Measurements from ENCODE around the gene ASB18.

ASB18 gene

GRCh38 chr2:236172255-236173035 lies 91.8 kb downstream of the ASB18 start:
- no peak for DNase-seq

GRCh38 chr2:236171680-236172254 lies 92.4 kb downstream of the ASB18 start:
- DNase-seq, result no peak

- no peak for DNase-seq
Measured at GRCh38 chr2:236171181-236171679, 93.0 kb downstream of the ASB18 start.

GRCh38 chr2:236170590-236171165 lies 93.5 kb downstream of the ASB18 start:
- no peak for DNase-seq

GRCh38 chr2:236169741-236170589 lies 94.2 kb downstream of the ASB18 start:
- DNase-seq, result no peak

- no peak for DNase-seq
Measured at GRCh38 chr2:236169151-236169721, 95.0 kb downstream of the ASB18 start.

GRCh38 chr2:236168110-236169080 lies 95.8 kb downstream of the ASB18 start, which contains the start of gene GBX2:
Gene GBX2, minus strand, starts transcription at chr2:236168386. Its CDS starts 415 bp downstream, at chr2:236167971.
- no peak for DNase-seq

GRCh38 chr2:236167297-236168109 lies 96.7 kb downstream of the ASB18 start:
- no peak for DNase-seq

- no peak for DNase-seq
Measured at GRCh38 chr2:236166796-236167296, 97.4 kb downstream of the ASB18 start.

GRCh38 chr2:236165842-236166795 lies 98.1 kb downstream of the ASB18 start:
- DNase-seq, result no peak

- DNase-seq, result no peak
Measured at GRCh38 chr2:236164925-236165841, 99.0 kb downstream of the ASB18 start.

- no peak for DNase-seq
Measured at GRCh38 chr2:236164201-236164924, 99.8 kb downstream of the ASB18 start.

- DNase-seq, result no peak
Measured at GRCh38 chr2:236163471-236164200, 100.6 kb downstream of the ASB18 start.

- DNase-seq, result no peak
Measured at GRCh38 chr2:236162882-236163470, 101.2 kb downstream of the ASB18 start.

- no peak for DNase-seq
Measured at GRCh38 chr2:236162031-236162845, 102.0 kb downstream of the ASB18 start.

Measured in suppressor macrophage treated with lipopolysaccharide for 4 hours (primary cell).